ENCODE results near the gene EXOC6B.

EXOC6B gene

DNA sequence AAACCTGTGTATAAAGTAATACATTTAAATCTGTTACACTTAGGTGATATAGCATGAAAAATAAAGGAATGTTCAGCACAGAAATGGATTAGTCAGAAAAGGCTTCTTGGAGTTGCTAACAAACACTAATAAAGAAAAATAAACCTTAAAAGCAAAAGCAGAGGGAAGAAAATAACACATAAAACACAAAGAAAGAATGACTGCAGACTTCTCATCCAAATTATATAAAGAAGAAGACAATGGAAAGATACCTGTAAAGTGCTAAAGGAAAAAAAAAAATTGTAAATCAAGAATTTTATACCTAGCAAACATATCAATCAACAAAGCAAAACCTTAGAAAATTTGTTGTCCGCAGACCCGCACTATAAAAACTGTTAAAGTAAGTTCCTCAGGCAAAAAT, 63.6 kb downstream of the EXOC6B start:
- no peak overlapping the region for H2AFZ ChIP-seq (ENCODE audit: low read length)
- no peaks in the 10 kb centered on the region for H3F3A ChIP-seq (ENCODE audit: low read depth)
- no peak overlapping the region for H3K9ac ChIP-seq (ENCODE audit: low read depth, low read length, poor library complexity, severe bottlenecking)
- no peaks in the 10 kb centered on the region; the same call in 1 of the 2 replicates for H3K9me3 ChIP-seq (ENCODE audit: insufficient read depth, low read depth, low read length)
- H3K4me2 ChIP-seq (ENCODE audit: low read depth, low read length, poor library complexity, severe bottlenecking) = no peak overlapping the region
- TF ChIP-seq, protein P1, sequence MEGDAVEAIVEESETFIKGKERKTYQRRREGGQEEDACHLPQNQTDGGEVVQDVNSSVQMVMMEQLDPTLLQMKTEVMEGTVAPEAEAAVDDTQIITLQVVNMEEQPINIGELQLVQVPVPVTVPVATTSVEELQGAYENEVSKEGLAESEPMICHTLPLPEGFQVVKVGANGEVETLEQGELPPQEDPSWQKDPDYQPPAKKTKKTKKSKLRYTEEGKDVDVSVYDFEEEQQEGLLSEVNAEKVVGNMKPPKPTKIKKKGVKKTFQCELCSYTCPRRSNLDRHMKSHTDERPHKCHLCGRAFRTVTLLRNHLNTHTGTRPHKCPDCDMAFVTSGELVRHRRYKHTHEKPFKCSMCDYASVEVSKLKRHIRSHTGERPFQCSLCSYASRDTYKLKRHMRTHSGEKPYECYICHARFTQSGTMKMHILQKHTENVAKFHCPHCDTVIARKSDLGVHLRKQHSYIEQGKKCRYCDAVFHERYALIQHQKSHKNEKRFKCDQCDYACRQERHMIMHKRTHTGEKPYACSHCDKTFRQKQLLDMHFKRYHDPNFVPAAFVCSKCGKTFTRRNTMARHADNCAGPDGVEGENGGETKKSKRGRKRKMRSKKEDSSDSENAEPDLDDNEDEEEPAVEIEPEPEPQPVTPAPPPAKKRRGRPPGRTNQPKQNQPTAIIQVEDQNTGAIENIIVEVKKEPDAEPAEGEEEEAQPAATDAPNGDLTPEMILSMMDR (conservative IDR thresholded peaks at IDR 0.05; ENCODE audit: low read length) = no peak
- TF ChIP-seq EZH2phosphoT487 (IDR thresholded peaks at IDR 0.05; ENCODE audit: borderline replicate concordance) = no peak
- no peaks in the 10 kb centered on the region for H4K20me1 ChIP-seq (ENCODE audit: insufficient read depth, low read length, poor library complexity, severe bottlenecking)
- H3K36me3 ChIP-seq (ENCODE audit: insufficient read depth, low read length) = no peaks in the 10 kb centered on the region
- no peaks in the 10 kb centered on the region for H3K27me3 ChIP-seq (ENCODE audit: insufficient read depth, low read length, poor library complexity, severe bottlenecking)
- H3K4me3 ChIP-seq (ENCODE audit: low read length, poor library complexity, severe bottlenecking) = no peak overlapping the region
- no peaks in the 10 kb centered on the region for H3K4me1 ChIP-seq (ENCODE audit: insufficient read depth, low read length, poor library complexity, severe bottlenecking)
- H3K79me2 ChIP-seq (ENCODE audit: insufficient read depth, low read length) = no peaks in the 10 kb centered on the region
- H3K9me2 ChIP-seq (replicated peaks; ENCODE audit: low read depth, low read length) = no peaks in the 10 kb centered on the region

- H3K36me3 ChIP-seq (ENCODE audit: insufficient read depth, low read length) = no peaks in the 10 kb centered on the region
- no peaks in the 10 kb centered on the region for H3K9me2 ChIP-seq (replicated peaks; ENCODE audit: low read depth, low read length)
- no peaks in the 10 kb centered on the region for H3F3A ChIP-seq (ENCODE audit: low read depth)
- no peak overlapping the region for H3K4me2 ChIP-seq (ENCODE audit: low read depth, low read length, poor library complexity, severe bottlenecking)
- no peak overlapping the region for H3K4me3 ChIP-seq (ENCODE audit: low read length, poor library complexity, severe bottlenecking)
- H3K27me3 ChIP-seq (ENCODE audit: insufficient read depth, low read length, poor library complexity, severe bottlenecking) = no peaks in the 10 kb centered on the region
- H3K9ac ChIP-seq (ENCODE audit: low read depth, low read length, poor library complexity, severe bottlenecking) = no peak overlapping the region
- H3K79me2 ChIP-seq (ENCODE audit: insufficient read depth, low read length) = no peaks in the 10 kb centered on the region
- no peaks in the 10 kb centered on the region for H4K20me1 ChIP-seq (ENCODE audit: insufficient read depth, low read length, poor library complexity, severe bottlenecking)
- no peaks in the 10 kb centered on the region; the same call in 1 of the 2 replicates for H3K9me3 ChIP-seq (ENCODE audit: insufficient read depth, low read depth, low read length)
- no peaks in the 10 kb centered on the region for H3K4me1 ChIP-seq (ENCODE audit: insufficient read depth, low read length, poor library complexity, severe bottlenecking)
- no peak overlapping the region for H2AFZ ChIP-seq (ENCODE audit: low read length)
- no peak for TF ChIP-seq EZH2phosphoT487 (IDR thresholded peaks at IDR 0.05; ENCODE audit: borderline replicate concordance)
- TF ChIP-seq, protein P1 (conservative IDR thresholded peaks at IDR 0.05; ENCODE audit: low read length) = no peak
Measured at GRCh38 chr2:72759755-72760154, 66.1 kb downstream of the EXOC6B start.

DNA sequence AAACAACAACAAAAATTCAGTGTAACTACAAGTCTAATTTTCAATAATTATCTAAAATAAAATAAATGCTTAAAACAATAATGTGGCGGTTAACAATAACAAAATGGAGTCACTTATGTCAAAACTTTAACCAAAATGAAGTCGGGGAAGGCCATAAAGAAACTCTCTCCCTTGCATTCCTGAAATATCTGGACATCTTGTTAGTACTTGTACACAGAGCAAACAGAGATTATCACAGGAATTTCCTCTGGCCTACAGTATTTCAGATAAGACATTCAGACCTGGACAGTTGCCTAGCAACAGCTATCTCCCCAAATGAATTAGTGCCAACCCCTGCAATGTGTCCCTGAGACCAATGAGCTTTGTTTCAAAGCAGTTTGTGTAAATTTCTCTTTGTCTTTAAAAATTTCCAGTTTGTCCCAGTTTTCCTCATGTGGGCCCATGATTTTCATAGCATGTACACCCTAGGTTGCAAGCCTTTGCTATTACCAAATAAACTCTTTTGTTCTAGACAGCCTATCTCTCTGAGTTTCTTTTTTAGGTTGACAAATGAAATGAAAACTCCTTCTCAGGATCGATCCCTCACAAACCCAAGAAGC, 68.6 kb downstream of the EXOC6B start:
- Histone ChIP-seq H3K9me3 (ENCODE audit: insufficient read depth, low read depth, low read length) (no peaks in the 10 kb centered on the region; the same call in 1 of the 2 replicates), H3K9ac (ENCODE audit: low read depth, low read length, poor library complexity, severe bottlenecking) (no peak overlapping the region), H4K20me1 (ENCODE audit: insufficient read depth, low read length, poor library complexity, severe bottlenecking) (no peaks in the 10 kb centered on the region), H3K27me3 (ENCODE audit: insufficient read depth, low read length, poor library complexity, severe bottlenecking) (no peaks in the 10 kb centered on the region), H3K4me1 (ENCODE audit: insufficient read depth, low read length, poor library complexity, severe bottlenecking) (no peaks in the 10 kb centered on the region), H3K4me2 (ENCODE audit: low read depth, low read length, poor library complexity, severe bottlenecking) (no peak overlapping the region), H3K36me3 (ENCODE audit: insufficient read depth, low read length) (no peaks in the 10 kb centered on the region), H3K79me2 (ENCODE audit: insufficient read depth, low read length) (no peaks in the 10 kb centered on the region), H3K9me2 (replicated peaks; ENCODE audit: low read depth, low read length) (no peaks in the 10 kb centered on the region), H2AFZ (ENCODE audit: low read length) (no peak overlapping the region), H3F3A (ENCODE audit: low read depth) (no peaks in the 10 kb centered on the region), H3K4me3 (ENCODE audit: low read length, poor library complexity, severe bottlenecking) (no peak overlapping the region)
- TF ChIP-seq, protein P1 (conservative IDR thresholded peaks at IDR 0.05; ENCODE audit: low read length) = no peak
- TF ChIP-seq EZH2phosphoT487 (IDR thresholded peaks at IDR 0.05; ENCODE audit: borderline replicate concordance) = no peak
